AG08395 (cell line): ENCODE data around the gene SDHB.
"Not testable (repeated sequence)": the region's sequence is repeated elsewhere in the genome, so short reads cannot be mapped to it uniquely, and the experiment has no call there.

Experiments
- DNase-seq: peaks from one replicate; pipeline ENCODE4 v3.0.0; 2012; ENCODE audit warnings: mixed read lengths, low spot score

Gene SDHB

GRCh38 chr1:17075470-17076255 is 21.8 kb upstream of the SDHB start:
- DNase-seq = peak; percentile 30

- no peak for DNase-seq
These were observed 18.0 kb upstream of the SDHB start for GRCh38 chr1:17071794-17072193.

DNA sequence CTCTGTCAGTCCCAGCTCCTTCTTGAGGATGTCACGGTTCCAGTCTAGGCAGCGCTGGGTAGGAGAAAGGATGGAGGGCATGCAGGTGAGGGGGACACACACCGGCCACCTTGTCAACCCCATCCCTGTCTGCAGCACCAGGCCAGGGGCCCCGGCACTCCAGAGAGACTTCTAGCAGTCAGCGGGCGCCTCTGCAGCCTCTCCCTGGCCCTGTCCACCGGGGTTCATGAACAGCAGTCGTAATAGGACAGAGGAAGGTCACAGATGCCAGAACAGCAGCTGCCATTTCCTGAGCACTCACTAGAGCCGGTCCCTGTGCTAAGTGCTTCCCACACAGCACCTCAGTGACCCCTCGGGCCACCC is 16.3 kb upstream of the SDHB start:
- DNase-seq = no peak

- DNase-seq = no peak
These were observed 15.8 kb upstream of the SDHB start for GRCh38 chr1:17069452-17070162.

GRCh38 chr1:17068789-17069188 is 15.0 kb upstream of the SDHB start:
- no peak for DNase-seq

DNA sequence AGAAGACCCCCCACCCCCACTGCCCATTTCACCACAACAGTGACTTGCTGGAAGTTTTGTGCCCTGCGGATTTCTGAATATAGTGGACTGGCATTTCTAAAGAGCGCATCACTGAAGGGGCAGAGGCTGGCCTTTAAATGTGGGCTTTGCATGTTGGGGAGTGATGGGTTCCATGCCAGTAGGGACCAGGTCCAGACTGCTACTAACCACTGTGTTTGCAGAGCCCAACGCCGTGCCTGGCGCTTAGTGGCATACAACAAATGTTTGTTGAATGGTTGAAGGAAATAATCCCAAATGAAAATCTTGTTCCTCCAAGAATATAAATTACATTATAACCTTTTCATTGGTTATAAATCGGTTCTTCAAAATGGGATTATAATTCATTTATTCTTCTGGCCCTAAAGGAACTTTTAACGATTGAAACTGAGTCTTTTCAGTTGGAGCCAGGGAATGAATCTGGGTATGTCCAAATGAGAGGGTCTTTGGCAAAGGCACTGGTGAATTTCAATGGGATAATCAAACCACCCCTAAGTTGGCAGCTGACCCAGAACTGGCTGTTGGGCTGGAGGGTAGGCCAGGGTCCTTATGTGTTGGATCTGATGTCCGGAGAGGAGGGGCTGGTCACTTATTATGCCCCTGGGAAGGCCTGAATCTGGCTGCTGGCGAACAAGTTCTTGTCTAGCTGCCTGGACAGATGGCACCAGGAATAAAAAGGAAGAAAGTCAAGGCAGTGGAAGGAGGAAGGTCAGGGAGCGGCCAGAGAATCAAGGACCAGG is 13.8 kb upstream of the SDHB start:
- no peak for DNase-seq

DNA sequence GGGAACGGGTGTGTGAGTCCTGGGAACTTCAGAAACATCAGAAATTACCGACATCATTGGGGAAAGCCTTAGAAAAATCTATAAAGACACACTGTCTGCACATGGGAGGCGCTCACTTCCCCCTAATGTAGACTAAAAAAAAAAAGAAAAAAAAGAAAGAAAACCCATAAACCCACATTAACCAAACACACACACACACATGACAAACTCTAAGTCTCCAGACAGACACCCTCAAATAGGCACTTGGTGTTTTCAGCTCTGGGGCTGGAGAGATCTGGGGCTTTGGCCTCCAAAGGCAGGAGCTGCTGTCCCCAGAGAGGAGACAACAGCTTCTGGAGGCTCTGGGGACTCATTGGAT is 13.2 kb upstream of the SDHB start:
- no peak for DNase-seq

- no peak for DNase-seq
These were observed 12.7 kb upstream of the SDHB start for GRCh38 chr1:17066361-17067068.

- no peak for DNase-seq
These were observed 11.8 kb upstream of the SDHB start for GRCh38 chr1:17065666-17066065.

- not testable (repeated sequence) for DNase-seq
These were observed 8.9 kb upstream of the SDHB start for GRCh38 chr1:17062751-17063150.

DNA sequence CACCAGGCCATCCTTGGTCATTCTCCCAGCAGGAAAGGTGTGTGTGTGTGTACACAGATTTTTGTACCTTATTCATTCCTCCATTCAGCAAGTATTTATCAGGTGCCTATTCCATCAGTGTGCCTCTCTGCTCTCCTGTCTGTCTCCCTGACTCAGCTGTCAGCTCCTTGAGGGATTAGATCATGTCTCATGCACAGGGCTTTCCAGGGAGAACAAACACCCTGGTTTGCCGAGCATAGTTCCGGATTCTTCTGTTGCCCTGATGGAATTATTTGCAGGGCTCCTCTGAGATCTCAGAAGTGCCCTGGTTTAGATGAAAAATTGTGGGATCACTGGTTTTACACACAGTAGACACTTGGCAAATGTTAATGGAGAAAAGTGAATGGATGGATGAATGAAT is 8.1 kb upstream of the SDHB start:
- no peak for DNase-seq

DNA sequence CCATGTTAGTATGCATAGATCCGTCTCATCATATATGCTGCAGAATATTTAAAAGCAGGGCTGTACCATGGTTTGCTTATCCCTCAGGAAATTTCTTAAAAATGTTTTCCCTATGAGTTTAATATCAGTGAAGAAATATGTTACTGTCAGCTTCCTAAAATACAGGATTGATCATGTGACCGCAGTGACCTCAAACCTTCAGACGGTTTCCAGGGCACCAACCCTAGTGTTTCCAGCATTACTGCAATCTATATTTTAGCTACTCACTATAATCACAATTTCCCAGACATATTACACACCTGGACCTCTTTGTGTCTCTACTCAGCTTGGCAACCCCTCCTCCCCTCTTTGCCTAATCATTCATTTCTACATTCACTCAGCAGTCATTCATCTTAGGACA is 7.7 kb upstream of the SDHB start:
- DNase-seq = no peak

DNA sequence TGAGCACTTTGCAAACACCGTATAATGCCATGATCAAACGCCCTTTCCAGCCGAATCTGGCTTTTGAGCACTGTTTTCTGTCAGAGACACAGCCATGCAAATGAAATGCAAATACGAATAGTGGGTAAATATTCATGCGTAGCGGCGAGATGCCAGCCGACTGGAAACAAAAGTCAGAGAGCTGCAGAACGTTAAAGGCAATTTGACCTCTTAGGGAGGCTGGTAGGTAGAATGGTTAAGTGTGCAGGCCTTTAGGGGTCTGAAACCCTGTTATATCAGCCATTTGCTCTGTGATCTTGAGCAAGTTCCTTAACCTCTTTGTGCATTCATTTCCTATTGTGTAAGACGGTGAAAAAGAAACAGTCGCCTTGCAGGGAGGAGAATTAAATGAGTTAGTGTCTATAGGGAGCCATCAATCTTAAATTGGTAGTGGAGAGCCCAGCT is 6.5 kb upstream of the SDHB start:
- no peak for DNase-seq

GRCh38 chr1:17059391-17060305 is 5.8 kb upstream of the SDHB start:
- peak; percentile 84 for DNase-seq

DNA sequence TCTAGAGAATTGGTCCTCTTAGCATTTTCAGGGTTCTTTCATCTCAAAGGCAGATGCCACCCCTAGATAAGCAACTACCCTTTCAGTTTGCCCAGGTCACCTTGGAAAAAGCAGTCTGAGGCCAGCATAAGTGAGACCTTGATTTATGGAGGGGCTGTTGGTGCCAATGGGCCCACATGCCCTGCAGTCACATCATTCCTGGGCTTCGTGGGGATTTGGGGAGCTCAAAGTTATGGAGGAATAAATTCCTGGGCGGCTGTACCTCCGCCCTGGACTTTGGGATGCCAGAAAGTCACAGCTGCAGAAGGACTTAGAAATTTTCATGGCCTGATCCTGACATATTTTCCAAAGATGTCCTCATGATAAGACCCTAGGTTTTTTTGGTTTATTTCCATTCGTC is 2.7 kb upstream of the SDHB start:
- no peak for DNase-seq

GRCh38 chr1:17055801-17056200 is 2.0 kb upstream of the SDHB start:
- no peak for DNase-seq

- DNase-seq = no peak
These were observed 647 bp downstream of the SDHB start for GRCh38 chr1:17053086-17053684.

DNA sequence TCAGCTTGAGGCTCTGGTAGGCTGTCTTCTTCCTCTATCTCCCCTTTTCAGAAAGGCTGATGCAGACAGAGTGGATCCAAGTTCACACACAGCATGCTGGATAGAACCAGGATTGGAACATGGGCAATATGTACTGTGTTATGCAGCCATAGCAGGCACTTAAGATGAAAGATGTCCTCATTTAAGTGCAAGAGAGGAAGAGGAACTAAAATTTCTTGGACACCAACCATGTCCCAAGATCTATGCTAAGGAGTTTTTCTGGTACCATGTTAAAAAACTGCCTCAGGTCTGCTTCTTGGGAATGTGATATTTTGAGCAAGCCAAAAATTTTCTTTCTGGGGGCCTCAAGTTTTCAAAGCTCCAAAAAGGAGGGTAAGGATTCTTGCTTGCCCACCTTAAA is 1.2 kb downstream of the SDHB start:
- DNase-seq = no peak

DNA sequence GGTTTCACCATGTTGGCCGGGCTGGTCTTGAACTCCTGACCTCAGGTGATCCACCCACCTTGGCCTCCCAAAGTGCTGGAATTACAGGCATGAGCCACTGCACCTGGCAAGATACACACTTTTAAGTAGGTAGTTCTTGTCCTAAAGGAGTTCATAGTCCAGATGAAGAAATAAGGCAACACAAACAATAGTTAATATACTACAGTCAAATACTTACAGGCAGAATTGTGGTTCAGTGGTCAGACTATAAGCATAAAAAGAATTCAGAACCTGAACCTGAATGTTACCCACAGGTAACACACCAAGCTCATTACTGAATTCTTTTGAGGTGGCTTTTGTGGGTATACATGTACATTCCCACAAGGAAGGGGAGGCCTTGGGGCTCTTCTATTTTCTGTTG is 1.8 kb downstream of the SDHB start:
- DNase-seq = no peak

DNA sequence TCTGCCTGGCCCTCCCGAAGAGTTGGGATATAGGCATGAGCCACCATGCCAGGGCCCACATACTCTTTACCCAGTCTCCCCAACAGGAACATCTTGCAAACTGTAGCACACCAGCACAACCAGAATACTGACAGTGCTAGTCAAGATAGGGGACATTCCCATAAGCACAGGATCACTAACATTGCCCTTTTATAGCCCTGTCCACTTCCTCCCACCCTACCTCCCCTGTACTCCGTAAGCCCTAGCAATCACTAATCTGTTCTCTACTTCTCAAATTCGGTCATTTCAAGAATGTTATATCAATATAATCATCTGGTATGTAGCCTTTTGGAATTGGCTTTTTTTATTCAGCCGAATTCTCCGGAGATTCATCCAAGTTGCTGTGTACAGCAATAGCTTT is 5.9 kb downstream of the SDHB start:
- no peak for DNase-seq

DNA sequence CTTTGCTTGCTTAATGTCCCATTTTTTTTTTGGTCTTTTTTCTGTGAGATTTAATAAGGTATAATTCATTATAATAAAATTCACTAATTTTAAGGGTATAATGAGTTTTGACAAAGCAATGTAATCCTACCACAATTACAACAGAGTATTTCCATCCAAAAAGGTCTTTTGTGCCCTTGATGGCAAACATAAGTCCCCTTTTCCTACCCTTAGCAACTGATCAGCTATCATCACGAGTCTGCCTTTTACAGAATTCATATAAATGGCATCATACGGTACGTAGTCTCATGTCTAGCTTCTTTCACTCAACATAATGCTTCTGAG is 7.5 kb downstream of the SDHB start:
- no peak for DNase-seq
